GM18519 (cell line): ENCODE results near the gene ZFAND6.
"Not testable (repeated sequence)": the region's sequence is repeated elsewhere in the genome, so short reads cannot be mapped to it uniquely, and the experiment has no call there.

Experiments
- ATAC-seq: cut with Tn5 transposase; IDR thresholded peaks from one replicate; pipeline ENCODE4 v1.9.1; 2021; ENCODE audit warnings: mild to moderate bottlenecking, moderate library complexity; ENCODE audit not compliant: unreplicated experiment, low FRiP score

The ZFAND6 gene

GRCh38 chr15:80058851-80059785 lies at the start of gene ZFAND6:
ZFAND6 (plus strand) TSS chr15:80059676; CDS start chr15:80120345, 60,669 bp downstream.
- peak; percentile 64 for ATAC-seq

GRCh38 chr15:80010131-80010673 lies 49.3 kb upstream of the ZFAND6 start:
- ATAC-seq: no peak

GRCh38 chr15:80011041-80011523 lies 48.4 kb upstream of the ZFAND6 start:
- ATAC-seq: not testable (repeated sequence)

GRCh38 chr15:80011596-80011995 lies 47.9 kb upstream of the ZFAND6 start:
- ATAC-seq: no peak

- ATAC-seq: no peak
These were observed 47.3 kb upstream of the ZFAND6 start for GRCh38 chr15:80012060-80012726.

GRCh38 chr15:80014186-80014585 lies 45.3 kb upstream of the ZFAND6 start:
- ATAC-seq: not testable (repeated sequence)

- no peak for ATAC-seq
These were observed 44.3 kb upstream of the ZFAND6 start for GRCh38 chr15:80015156-80015555.

GRCh38 chr15:80016506-80016905 lies 43.0 kb upstream of the ZFAND6 start:
- ATAC-seq: not testable (repeated sequence)

GRCh38 chr15:80017139-80017538 lies 42.3 kb upstream of the ZFAND6 start:
- not testable (repeated sequence) for ATAC-seq

GRCh38 chr15:80019168-80019745 lies 40.2 kb upstream of the ZFAND6 start:
- no peak for ATAC-seq

- ATAC-seq: not testable (repeated sequence)
These were observed 39.3 kb upstream of the ZFAND6 start for GRCh38 chr15:80020149-80020548.

GRCh38 chr15:80020731-80021130 lies 38.7 kb upstream of the ZFAND6 start:
- no peak for ATAC-seq

- ATAC-seq: no peak
These were observed 33.2 kb upstream of the ZFAND6 start for GRCh38 chr15:80026310-80026709.

GRCh38 chr15:80026754-80027153 lies 32.7 kb upstream of the ZFAND6 start:
- no peak for ATAC-seq

- no peak for ATAC-seq
These were observed 30.5 kb upstream of the ZFAND6 start for GRCh38 chr15:80028937-80029336.

- ATAC-seq: no peak
These were observed 27.6 kb upstream of the ZFAND6 start for GRCh38 chr15:80031841-80032240.

- ATAC-seq: no peak
These were observed 24.8 kb upstream of the ZFAND6 start for GRCh38 chr15:80034629-80035028.

- ATAC-seq: no peak
These were observed 23.4 kb upstream of the ZFAND6 start for GRCh38 chr15:80036071-80036470.

GRCh38 chr15:80041494-80042253 lies 17.8 kb upstream of the ZFAND6 start:
- ATAC-seq: no peak

- ATAC-seq: no peak
These were observed 16.9 kb upstream of the ZFAND6 start for GRCh38 chr15:80042568-80042967.
